Gastrocnemius medialis (tissue), 4 donors: Measurements from ENCODE around the gene GASK1A. TPM values are rescaled to one million over a fixed set of nuclear protein-coding genes. Genes with fewer than 3 reads are reported as not detected.

Experiments used
- ATAC-seq, 2 donors: fragments of 150-250 bp; one replicate each; pipeline ENCODE4 v1.9.1; 2016
- DNase-seq, 2 donors: peaks; one replicate each; pipeline ENCODE4 v3.0.0-alpha.2; 2019
- H3K27ac ChIP-seq, 4 donors: fragments of 200-600 bp; sonication (generic); 1 replicate in 1 of 4; 2 replicates in 3 of 4; pipeline ENCODE4 v1.5.1; 2016 to 2018; ENCODE audit warnings: mild to moderate bottlenecking in 2 of 4, moderate library complexity in 1 of 4
- H3K27me3 ChIP-seq, 3 donors: fragments of 200-600 bp; sonication (generic) in 2 of 3; 1 replicate in 1 of 3; 2 replicates in 2 of 3; pipeline versions ENCODE4 v1.5.1 to v1.6.0; 2016 to 2019; ENCODE audit warnings: mild to moderate bottlenecking in 1 of 3, moderate library complexity in 1 of 3
- H3K36me3 ChIP-seq, 2 donors: fragments of 200-600 bp; sonication (generic) in 1 of 2; one replicate each; pipeline ENCODE4 v1.5.1; 2017 to 2018
- H3K4me1 ChIP-seq, 2 donors: fragments of 200-600 bp; sonication (generic) in 1 of 2; one replicate each; pipeline ENCODE4 v1.5.1; 2016 to 2017; ENCODE audit warnings: mild to moderate bottlenecking in 2 of 2
- H3K4me3 ChIP-seq, 4 donors: fragments of 200-600 bp; sonication (generic) in 3 of 4; 1 replicate in 1 of 4; 2 replicates in 3 of 4; pipeline ENCODE4 v1.5.1; 2016 to 2019; ENCODE audit warnings: mild to moderate bottlenecking in 2 of 4
- H3K9me3 ChIP-seq, 3 donors: fragments of 200-600 bp; sonication (generic) in 2 of 3; 1 replicate in 1 of 3; 2 replicates in 2 of 3; pipeline ENCODE4 v1.5.1; 2016 to 2019
- POLR2A ChIP-seq, 2 donors: fragments of 450-650 bp; IDR thresholded peaks; one replicate each; pipeline ENCODE4 v1.6.1; 2017; ENCODE audit warnings: antibody characterized with exemption in 2 of 2, mild to moderate bottlenecking in 2 of 2, moderate library complexity in 2 of 2
- in situ Hi-C, 4 donors: fragments of 200-750 bp; cut with MboI; loops; one replicate each; pipeline versions ENCODE4 v1.15.0 to v1.8.0; 2017; ENCODE audit warnings: low sequenced_read_pairs in 4 of 4
- intact Hi-C: fragments of 100-400 bp; cut with DNase I; formaldehyde crosslinking; loops from one replicate; pipeline ENCODE4 v1.15.1; 2023; ENCODE audit warnings: low total_unique reads
- total RNA-seq, 4 donors: library from RNA; depleted of rRNA; stranded (reverse); fragments of >200 nt; gene quantifications; one replicate each; pipeline versions ENCODE4 v1.1.0 to v1.2.3, GENCODE V29; 2016
- TF ChIP-seq, protein P1 (sequence below), 5 experiments: fragments of 450-650 bp in 3 of 5; fragments of 200-600 bp in 2 of 5; sonication (generic) in 2 of 5; IDR thresholded peaks in 4 of 5; conservative IDR thresholded peaks in 1 of 5; 1 replicate in 4 of 5; 2 replicates in 1 of 5; pipeline ENCODE4 v1.5.1; 2016 to 2019; ENCODE audit warnings: antibody characterized with exemption in 5 of 5, mild to moderate bottlenecking in 3 of 5, moderate library complexity in 3 of 5

GASK1A gene
- total RNA-seq, 4 donors from 2014 or later, result 0.52 to 6.8 (median 0.87) TPM

DNA sequence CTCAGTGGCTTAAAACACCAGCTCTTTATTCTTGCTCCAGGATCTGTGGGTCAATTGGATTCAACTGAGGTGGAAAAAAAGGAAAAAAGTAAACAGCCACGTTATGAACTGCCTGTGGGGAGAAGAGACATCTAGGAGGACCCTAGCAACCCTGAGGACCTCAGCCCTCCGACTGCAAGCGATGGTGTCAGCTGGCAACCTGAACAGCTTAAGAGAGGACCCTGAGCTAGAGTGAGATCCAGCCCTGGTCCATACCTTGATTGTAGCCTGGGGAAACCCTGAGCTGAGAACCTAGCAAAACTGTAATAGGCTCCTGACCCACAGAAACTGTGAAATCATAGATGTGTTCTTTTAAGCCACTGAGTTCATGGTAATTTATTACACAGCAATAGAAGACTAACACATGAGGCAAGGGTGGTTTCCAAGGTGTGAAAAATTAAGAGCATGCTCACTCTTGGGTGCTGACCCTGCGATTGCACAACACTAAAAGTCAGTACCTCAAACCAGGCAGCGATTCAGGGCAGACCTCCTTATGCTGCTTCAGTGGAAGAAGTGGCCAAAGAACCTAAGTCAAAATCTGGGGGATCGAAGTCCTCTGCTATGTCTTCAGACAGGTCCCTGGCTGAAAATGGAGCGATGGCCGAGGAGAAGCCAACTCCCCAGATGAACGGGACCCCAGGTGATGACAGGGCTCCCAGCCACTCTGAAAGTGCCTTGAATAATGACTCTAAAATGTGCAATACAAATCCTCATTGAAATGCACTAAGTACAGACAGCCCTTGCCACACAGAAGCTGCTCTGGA lies 57.7 kb downstream of the GASK1A start:
- no peak for ATAC-seq
- Histone ChIP-seq H3K27ac (no peak overlapping the region), H3K9me3 (no peaks in the 10 kb centered on the region), H3K36me3 (no peaks in the 10 kb centered on the region), H3K4me1 (peaks cover 1 to 6% of the 10 kb centered on the region in 2 donors), H3K27me3 (no peaks in the 10 kb centered on the region), H3K4me3 (no peak overlapping the region)
- TF ChIP-seq, protein P1, sequence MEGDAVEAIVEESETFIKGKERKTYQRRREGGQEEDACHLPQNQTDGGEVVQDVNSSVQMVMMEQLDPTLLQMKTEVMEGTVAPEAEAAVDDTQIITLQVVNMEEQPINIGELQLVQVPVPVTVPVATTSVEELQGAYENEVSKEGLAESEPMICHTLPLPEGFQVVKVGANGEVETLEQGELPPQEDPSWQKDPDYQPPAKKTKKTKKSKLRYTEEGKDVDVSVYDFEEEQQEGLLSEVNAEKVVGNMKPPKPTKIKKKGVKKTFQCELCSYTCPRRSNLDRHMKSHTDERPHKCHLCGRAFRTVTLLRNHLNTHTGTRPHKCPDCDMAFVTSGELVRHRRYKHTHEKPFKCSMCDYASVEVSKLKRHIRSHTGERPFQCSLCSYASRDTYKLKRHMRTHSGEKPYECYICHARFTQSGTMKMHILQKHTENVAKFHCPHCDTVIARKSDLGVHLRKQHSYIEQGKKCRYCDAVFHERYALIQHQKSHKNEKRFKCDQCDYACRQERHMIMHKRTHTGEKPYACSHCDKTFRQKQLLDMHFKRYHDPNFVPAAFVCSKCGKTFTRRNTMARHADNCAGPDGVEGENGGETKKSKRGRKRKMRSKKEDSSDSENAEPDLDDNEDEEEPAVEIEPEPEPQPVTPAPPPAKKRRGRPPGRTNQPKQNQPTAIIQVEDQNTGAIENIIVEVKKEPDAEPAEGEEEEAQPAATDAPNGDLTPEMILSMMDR (IDR thresholded peaks at IDR 0.05 in 4 of 5, conservative IDR thresholded peaks at IDR 0.05 in 1 of 5), result no peak
- no peak for TF ChIP-seq POLR2A (IDR thresholded peaks at IDR 0.05)
- no peak for DNase-seq
- in situ Hi-C loops (no loop called here), intact Hi-C loops (no loop called here)

DNA sequence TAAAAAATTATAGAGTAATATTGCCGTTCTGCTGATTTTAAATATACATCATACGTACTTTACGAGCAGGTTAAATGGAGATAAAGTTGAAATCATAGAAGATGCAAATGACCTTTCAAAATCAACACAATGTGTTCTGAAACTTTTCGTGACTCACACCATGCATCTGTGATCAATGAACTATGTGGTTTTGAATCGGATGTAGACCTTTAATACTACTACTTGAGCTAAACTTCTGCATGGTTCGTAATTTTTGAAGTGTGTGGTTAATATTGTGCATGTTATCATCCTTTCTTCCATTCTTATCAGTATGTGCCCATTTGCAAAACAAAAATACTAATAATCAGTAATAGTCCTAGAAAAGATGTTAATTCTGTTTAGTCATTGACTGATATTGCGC lies 58.9 kb downstream of the GASK1A start:
- Histone ChIP-seq H3K4me1 (peaks cover 0 to 6% of the 10 kb centered on the region in 2 donors), H3K27ac (no peak overlapping the region), H3K36me3 (no peaks in the 10 kb centered on the region), H3K4me3 (no peak overlapping the region), H3K27me3 (no peaks in the 10 kb centered on the region), H3K9me3 (no peaks in the 10 kb centered on the region)
- no peak for DNase-seq
- intact Hi-C loops, result no loop called here
- in situ Hi-C loops, result no loop called here
- no peak for ATAC-seq
- no peak for TF ChIP-seq POLR2A (IDR thresholded peaks at IDR 0.05)
- TF ChIP-seq, protein P1 (IDR thresholded peaks at IDR 0.05 in 4 of 5, conservative IDR thresholded peaks at IDR 0.05 in 1 of 5), result no peak

DNA sequence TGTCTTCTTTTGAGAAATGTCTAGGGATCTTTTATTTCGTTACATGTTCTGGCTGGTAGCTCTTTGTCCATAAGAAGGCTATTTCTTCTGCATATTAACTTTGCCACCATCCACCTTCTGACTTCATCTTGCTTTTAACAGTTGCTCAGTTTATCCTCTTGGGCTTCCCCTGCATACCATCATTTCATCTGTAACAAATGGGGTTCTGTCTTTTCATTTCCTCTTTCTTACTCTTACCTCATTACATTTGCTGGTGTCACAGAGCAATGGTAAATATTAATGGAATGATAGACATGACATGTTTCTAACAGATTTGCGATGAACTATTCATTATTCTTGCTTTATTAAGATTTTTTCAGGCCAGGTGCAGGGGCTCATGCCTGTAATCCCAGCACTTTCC lies 62.4 kb downstream of the GASK1A start:
- TF ChIP-seq, protein P1 (IDR thresholded peaks at IDR 0.05 in 4 of 5, conservative IDR thresholded peaks at IDR 0.05 in 1 of 5), result no peak
- TF ChIP-seq POLR2A (IDR thresholded peaks at IDR 0.05), result no peak
- no peak overlapping the region for H3K27ac ChIP-seq
- ATAC-seq, result no peak
- intact Hi-C loops (no loop called here), in situ Hi-C loops (no loop called here)
- H3K9me3 ChIP-seq, result no peaks in the 10 kb centered on the region
- H3K4me3 ChIP-seq, result no peak overlapping the region
- no peaks in the 10 kb centered on the region for H3K27me3 ChIP-seq
- H3K4me1 ChIP-seq, result peaks cover 0 to 6% of the 10 kb centered on the region in 2 donors
- no peak for DNase-seq
- no peaks in the 10 kb centered on the region for H3K36me3 ChIP-seq

DNA sequence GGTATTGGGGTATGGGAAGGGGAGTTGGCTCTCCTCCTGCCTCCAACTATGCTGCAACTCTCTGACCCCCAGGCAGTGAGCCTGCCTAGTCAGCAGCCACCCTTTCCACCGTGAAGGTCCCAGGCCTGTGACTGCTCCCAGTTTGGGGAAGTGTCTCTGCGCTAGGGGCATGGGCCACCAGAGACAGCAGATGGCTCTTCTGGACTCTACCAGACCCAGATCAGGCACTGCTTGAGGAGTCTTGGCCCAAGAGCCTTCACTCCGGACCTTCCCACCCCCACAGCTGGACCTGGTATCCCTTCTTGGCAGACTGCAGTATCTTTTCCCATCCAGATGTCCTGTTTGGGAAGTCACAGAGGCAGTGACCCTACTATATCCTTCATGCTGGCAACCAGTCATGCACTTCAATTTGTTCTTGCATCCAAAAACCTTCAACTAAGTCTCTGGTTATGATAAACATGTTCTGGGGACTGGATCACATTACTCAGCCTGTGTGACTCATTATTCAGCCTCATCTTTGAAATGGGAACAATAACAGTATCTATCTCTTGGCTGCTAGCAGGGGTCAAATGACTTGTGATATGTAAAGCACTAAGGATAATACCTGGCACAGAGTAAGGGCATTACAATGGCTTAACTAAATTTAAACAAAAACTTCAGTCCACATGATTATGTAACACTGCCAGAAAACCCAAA lies 64.1 kb downstream of the GASK1A start:
- H3K36me3 ChIP-seq, result no peaks in the 10 kb centered on the region
- in situ Hi-C loops, result no loop called here
- no peak for TF ChIP-seq POLR2A (IDR thresholded peaks at IDR 0.05)
- TF ChIP-seq, protein P1 (IDR thresholded peaks at IDR 0.05 in 4 of 5, conservative IDR thresholded peaks at IDR 0.05 in 1 of 5), result no peak
- no peaks in the 10 kb centered on the region for H3K27me3 ChIP-seq
- H3K4me1 ChIP-seq, result peaks cover 0 to 6% of the 10 kb centered on the region in 2 donors
- no peak overlapping the region for H3K27ac ChIP-seq
- no peak overlapping the region for H3K4me3 ChIP-seq
- ATAC-seq (no peak), DNase-seq (no peak)
- H3K9me3 ChIP-seq, result no peaks in the 10 kb centered on the region
- intact Hi-C loops, result no loop called here
